Fibroblast of mammary gland (primary cell): Measurements from ENCODE around the gene HSPB3.
A peak's percentile ranks its signal among the peaks of the same experiment; 100 is the strongest.
"Not testable (repeated sequence)": the region's sequence is repeated elsewhere in the genome, so short reads cannot be mapped to it uniquely, and the experiment has no call there.

Experiments used
- DNase-seq: peaks from one replicate; pipeline ENCODE4 v3.0.0-alpha.2; 2010; ENCODE audit warnings: low read depth
- H3K4me3 ChIP-seq: 2 replicates; pipeline ENCODE4 v1.5.1; 2011; ENCODE audit warnings: low read depth, mild to moderate bottlenecking, low read length, moderate library complexity; ENCODE audit not compliant: control insufficient read depth
- TF ChIP-seq, protein P1 (sequence below): conservative IDR thresholded peaks from 2 replicates; pipeline ENCODE4 v1.5.1; 2011; ENCODE audit warnings: low read depth, low read length, inconsistent platforms; ENCODE audit not compliant: control insufficient read depth, insufficient read depth

HSPB3 gene, protein sequence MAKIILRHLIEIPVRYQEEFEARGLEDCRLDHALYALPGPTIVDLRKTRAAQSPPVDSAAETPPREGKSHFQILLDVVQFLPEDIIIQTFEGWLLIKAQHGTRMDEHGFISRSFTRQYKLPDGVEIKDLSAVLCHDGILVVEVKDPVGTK

DNA sequence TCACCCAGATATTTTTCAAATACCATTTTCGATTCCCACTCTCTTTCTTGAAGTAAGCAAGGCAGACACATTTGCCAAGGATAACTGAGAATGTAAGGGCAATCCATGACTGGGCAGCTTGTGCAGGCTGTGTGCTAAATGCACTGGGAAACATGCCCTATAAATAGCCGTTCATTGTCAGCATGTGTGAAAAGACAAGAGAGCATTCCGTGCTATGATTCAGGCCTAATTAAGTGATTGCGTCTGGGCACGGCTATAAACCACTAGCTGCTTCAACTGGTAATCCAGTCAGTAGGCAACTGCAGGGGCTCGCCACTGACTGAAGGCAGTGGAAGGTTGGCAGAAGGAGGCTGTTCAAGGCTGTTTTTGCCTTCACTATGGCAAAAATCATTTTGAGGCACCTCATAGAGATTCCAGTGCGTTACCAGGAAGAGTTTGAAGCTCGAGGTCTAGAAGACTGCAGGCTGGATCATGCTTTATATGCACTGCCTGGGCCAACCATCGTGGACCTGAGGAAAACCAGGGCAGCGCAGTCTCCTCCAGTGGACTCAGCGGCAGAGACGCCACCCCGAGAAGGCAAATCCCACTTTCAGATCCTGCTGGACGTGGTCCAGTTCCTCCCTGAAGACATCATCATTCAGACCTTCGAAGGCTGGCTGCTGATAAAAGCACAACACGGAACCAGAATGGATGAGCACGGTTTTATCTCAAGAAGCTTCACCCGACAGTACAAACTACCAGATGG, at the start of gene HSPB3:
Gene HSPB3 (plus strand): TSS at position 287 of the 745 bp plus-strand sequence. CDS start 91 bp downstream, at position 378.
- peak; percentile 18 for DNase-seq
- TF ChIP-seq, protein P1, sequence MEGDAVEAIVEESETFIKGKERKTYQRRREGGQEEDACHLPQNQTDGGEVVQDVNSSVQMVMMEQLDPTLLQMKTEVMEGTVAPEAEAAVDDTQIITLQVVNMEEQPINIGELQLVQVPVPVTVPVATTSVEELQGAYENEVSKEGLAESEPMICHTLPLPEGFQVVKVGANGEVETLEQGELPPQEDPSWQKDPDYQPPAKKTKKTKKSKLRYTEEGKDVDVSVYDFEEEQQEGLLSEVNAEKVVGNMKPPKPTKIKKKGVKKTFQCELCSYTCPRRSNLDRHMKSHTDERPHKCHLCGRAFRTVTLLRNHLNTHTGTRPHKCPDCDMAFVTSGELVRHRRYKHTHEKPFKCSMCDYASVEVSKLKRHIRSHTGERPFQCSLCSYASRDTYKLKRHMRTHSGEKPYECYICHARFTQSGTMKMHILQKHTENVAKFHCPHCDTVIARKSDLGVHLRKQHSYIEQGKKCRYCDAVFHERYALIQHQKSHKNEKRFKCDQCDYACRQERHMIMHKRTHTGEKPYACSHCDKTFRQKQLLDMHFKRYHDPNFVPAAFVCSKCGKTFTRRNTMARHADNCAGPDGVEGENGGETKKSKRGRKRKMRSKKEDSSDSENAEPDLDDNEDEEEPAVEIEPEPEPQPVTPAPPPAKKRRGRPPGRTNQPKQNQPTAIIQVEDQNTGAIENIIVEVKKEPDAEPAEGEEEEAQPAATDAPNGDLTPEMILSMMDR = no peak

DNA sequence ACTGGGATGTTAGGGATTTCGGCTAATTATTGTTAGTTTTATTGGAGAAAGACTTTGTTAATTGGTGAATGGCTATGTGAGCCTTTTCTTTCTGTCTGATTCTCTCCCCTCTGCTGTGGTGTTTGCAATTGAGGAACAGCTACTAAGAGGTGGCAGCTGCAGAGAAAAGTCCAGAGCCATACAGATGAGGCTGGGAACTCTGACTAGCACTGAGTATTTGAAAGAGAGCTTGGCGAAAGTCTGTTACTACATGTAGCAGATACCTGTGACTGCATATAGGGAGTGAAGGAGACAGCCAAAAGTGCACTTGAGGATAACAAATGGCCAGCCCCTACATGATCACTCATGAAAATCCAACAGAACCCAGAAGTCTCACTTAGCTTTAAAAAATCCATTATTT, 44.3 kb upstream of the HSPB3 start:
- no peak overlapping the region for H3K4me3 ChIP-seq
- TF ChIP-seq, protein P1 = no peak

More for the DNA sequence above, at the start of gene HSPB3:
- no peak within 1 kb of the TSS for H3K4me3 ChIP-seq

DNA sequence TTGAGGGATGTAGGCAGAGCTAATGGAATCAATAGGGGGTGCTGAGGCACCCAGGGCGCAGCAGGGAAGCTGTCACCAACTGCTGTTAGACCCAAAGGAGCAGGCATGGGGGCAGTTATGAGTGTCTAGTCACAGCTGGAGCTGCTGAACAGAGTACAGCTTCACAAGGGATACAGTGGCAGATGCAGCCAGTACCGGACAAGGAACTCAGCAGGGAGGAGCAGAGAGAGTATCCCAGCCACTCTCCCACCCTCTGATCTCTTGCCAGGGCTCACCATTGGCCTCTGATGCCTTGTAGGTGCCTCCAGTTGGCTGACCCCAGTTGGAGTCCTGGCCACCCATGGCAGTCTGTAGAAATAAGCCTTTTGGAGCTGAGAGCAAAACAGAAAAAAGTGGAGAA, 42.6 kb upstream of the HSPB3 start:
- TF ChIP-seq, protein P1 = no peak
- H3K4me3 ChIP-seq = no peak overlapping the region
- no peak for DNase-seq

More for the DNA sequence above, 44.3 kb upstream of the HSPB3 start:
- no peak for DNase-seq

DNA sequence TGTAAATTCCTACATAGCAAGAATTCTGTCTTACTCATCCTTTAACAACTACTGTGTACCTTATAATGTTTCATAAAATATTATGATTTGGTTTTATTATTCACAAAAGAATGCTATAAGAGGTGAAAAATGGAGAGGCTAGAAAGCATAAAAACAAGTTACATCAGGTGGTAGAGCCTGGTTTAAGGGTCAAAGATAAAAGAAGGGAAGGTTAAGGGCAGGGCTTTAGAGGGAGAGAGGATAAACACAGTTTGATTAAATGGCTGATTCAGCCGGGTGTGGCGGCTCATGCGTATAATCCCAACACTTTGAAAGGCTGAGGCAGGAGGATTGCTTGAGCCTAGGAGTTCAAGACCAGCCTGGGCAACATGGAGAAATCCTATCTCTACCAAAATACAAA, 40.4 kb upstream of the HSPB3 start:
- no peak for DNase-seq
- no peak overlapping the region for H3K4me3 ChIP-seq
- TF ChIP-seq, protein P1 = no peak

DNA sequence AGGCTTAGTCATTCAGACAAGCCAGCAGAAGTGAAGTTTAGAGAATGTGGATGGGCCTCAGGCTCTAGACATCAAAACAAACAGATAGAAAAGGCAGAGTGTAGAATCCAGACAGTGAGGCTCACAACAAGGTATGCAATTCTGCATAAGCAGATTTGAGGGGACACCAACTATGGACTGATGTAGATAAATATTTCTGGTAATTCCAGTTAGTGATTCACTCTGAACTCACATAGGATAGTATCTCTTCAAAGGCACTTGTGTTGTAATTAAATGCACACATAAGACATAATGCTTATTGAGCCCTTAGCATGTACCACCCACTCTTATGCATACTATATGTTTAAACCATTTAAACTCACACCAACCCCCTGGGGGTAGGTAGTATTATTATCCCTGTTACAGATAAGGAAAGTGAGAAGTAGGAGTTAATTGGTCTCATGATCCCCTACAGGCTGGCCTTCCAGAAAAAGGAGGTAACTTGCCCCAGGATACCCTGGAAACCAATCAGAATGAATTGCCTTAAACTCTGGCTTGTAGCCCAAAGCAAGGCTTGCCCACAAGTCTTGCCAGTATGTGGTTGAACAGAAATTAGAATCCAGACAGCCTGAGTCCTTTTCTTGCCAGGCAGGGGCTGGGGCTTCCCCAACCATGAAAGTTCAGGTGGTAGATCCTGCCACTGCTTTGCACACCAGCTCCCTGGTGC, 39.5 kb upstream of the HSPB3 start:
- TF ChIP-seq, protein P1 = no peak
- no peak overlapping the region for H3K4me3 ChIP-seq
- DNase-seq = no peak

DNA sequence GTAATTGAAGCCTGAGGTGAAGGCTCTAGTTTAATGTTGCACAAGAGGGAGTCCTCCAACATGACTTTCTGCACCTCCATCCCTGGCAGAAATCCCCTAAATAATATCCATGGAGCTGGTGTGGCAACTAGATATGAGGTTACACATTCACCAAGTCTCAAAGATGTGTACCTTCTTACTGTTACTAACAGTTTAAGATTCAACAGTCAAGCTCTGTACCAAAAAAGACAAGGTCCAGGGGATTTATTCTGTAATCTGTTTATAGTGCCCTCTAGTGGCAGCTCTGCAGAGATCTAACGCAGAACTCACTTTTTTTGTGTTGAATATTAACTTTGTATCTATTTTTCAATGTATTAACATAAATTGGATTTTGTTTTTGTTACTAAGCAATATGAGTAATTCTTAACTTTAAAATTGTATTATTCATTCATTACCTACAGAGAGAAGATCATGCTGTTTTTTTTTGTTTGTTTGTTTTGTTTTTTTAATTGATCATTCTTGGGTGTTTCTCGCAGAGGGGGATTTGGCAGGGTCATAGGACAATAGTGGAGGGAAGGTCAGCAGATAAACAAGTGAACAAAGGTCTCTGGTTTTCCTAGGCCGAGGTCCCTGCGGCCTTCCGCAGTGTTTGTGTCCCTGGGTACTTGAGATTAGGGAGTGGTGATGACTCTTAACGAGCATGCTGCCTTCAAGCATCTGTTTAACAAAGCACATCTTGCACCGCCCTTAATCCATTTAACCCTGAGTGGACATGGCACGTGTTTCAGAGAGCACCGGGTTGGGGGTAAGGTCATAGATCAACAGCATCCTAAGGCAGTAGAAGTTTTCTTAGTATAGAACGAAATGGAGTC, 35.7 kb upstream of the HSPB3 start:
- TF ChIP-seq, protein P1 = peak; percentile 79
- H3K4me3 ChIP-seq = not testable (repeated sequence)
- DNase-seq = peak; percentile 69

DNA sequence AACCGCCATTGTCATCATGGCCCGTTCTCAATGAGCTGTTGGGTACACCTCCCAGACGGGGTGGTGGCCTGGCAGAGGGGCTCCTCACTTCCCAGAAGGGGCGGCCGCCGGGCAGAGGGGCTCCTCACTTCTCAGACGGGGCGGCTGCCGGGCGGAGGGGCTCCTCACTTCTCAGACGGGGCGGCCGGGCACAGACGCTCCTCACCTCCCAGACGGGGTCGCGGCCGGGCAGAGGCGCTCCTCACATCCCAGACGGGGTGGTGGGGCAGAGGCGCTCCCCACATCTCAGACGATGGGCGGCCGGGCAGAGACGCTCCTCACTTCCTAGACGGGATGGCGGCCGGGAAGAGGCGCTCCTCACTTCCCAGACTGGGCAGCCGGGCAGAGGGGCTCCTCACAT, 35.0 kb upstream of the HSPB3 start:
- H3K4me3 ChIP-seq, DNase-seq: not testable (repeated sequence)
